ENCODE results near the gene FOXL2NB. TPM values are rescaled to one million over a fixed set of nuclear protein-coding genes. Genes with fewer than 3 reads are reported as not detected.

Gene FOXL2NB
- polyA plus RNA-seq, 2 of the 4 experiments (the other 2 are of a cell fraction): 2.3 to 3.2 TPM

- no peak for FAIRE-seq
Observed at GRCh38 chr3:138948371-138949001, 1.5 kb downstream of the FOXL2NB start.

GRCh38 chr3:138949002-138949418 is 2.0 kb downstream of the FOXL2NB start:
- H3K4me2 ChIP-seq: no peak overlapping the region
- 65% methylated on average over 5 of the region's 5 CpGs for WGBS (ENCODE audit: missing lambda C conversion rate)
- no peak for DNase-seq (ENCODE audit: low read depth in 1 of 2, low spot score in 1 of 2)
- H3K4me3 ChIP-seq: no peak overlapping the region
- TF ChIP-seq EHF (CRISPR knock-in tag; IDR thresholded peaks at IDR 0.05) (no peak), RAD21 (conservative IDR thresholded peaks at IDR 0.05 in 1 of 2, IDR thresholded peaks at IDR 0.05 in 1 of 2) (no peak), RARB (CRISPR knock-in tag; IDR thresholded peaks at IDR 0.05) (no peak), HDAC2 (IDR thresholded peaks at IDR 0.05) (no peak), HES2 (IDR thresholded peaks at IDR 0.05) (no peak), KDM5A (IDR thresholded peaks at IDR 0.05) (no peak), EHMT2 (IDR thresholded peaks at IDR 0.05; ENCODE audit: low read depth) (no peak), RNF2 (IDR thresholded peaks at IDR 0.05; ENCODE audit: borderline replicate concordance, low read depth) (no peak), TP53 (CRISPR knock-in tag; IDR thresholded peaks at IDR 0.05) (no peak), GATA3 (IDR thresholded peaks at IDR 0.05; ENCODE audit: borderline replicate concordance) (no peak), POLR2AphosphoS2 (conservative IDR thresholded peaks at IDR 0.05; ENCODE audit: low read length) (no peak)
- FAIRE-seq: no peak
- CTCF ChIA-PET: interaction anchor here (2.4 to 3.9 kb wide), 2 partner anchors 12 to 31 kb away, joined by 7 to 18 read pairs; no protein-coding TSS in a partner anchor
- H3K27ac ChIP-seq: no peak overlapping the region
- POLR2A ChIA-PET: no interaction called here
- peaks cover 3% of the 10 kb centered on the region; the same call in 1 of the 3 replicates for H3K4me1 ChIP-seq
- no peak for ATAC-seq
- no peaks in the 10 kb centered on the region for H3K9me3 ChIP-seq

More at GRCh38 chr3:138948371-138949001, 1.5 kb downstream of the FOXL2NB start:
- no peaks in the 10 kb centered on the region for H3K9me3 ChIP-seq
- H3K4me1 ChIP-seq: peaks cover 3% of the 10 kb centered on the region; the same call in 1 of the 3 replicates
- ChIA-PET CTCF (interaction anchor here (1.4 to 3.9 kb wide), 3 partner anchors 12 to 381 kb away, joined by 4 to 18 read pairs (median 7); no protein-coding TSS in a partner anchor), POLR2A (no interaction called here)
- no peak overlapping the region for H3K4me3 ChIP-seq
- ATAC-seq: no peak
- no peak for TF ChIP-seq HOXB5 (CRISPR knock-in tag; IDR thresholded peaks at IDR 0.05)
- TF ChIP-seq SMC3 (IDR thresholded peaks at IDR 0.05): no peak
- no peak for TF ChIP-seq MAFK (IDR thresholded peaks at IDR 0.05; ENCODE audit: partially characterized antibody)
- TF ChIP-seq E2F6 (IDR thresholded peaks at IDR 0.05; ENCODE audit: borderline replicate concordance, low read depth): no peak
- TF ChIP-seq FOSL2 (IDR thresholded peaks at IDR 0.05): no peak
- no peak for TF ChIP-seq FOSL2 (CRISPR knock-in tag; IDR thresholded peaks at IDR 0.05)
- TF ChIP-seq CHD4 (IDR thresholded peaks at IDR 0.05; ENCODE audit: borderline replicate concordance): no peak
- TF ChIP-seq RAD21 (conservative IDR thresholded peaks at IDR 0.05 in 1 of 2, IDR thresholded peaks at IDR 0.05 in 1 of 2): no peak
- TF ChIP-seq RCOR1 (IDR thresholded peaks at IDR 0.05; ENCODE audit: low read depth, low read length): no peak
- no peak for TF ChIP-seq POLR2AphosphoS2 (conservative IDR thresholded peaks at IDR 0.05; ENCODE audit: low read length)
- DNase-seq (ENCODE audit: low read depth in 1 of 2, low spot score in 1 of 2): no peak
- H3K4me2 ChIP-seq: no peak overlapping the region
- H3K27ac ChIP-seq: no peak overlapping the region
- 100% methylated on average over 3 of the region's 3 CpGs for WGBS (ENCODE audit: missing lambda C conversion rate)

- DNase-seq (ENCODE audit: low read depth in 1 of 2, low spot score in 1 of 2) (no peak), ATAC-seq (no peak), FAIRE-seq (no peak)
- ChIA-PET CTCF (interaction anchor here (3.9 kb wide), 1 partner anchor 13 kb away, joined by 18 read pairs; no protein-coding TSS in a partner anchor), POLR2A (no interaction called here)
- Histone ChIP-seq H3K4me3 (no peak overlapping the region), H3K4me1 (peaks cover 3% of the 10 kb centered on the region; the same call in 1 of the 3 replicates), H3K27ac (no peak overlapping the region), H3K4me2 (no peak overlapping the region), H3K9me3 (no peaks in the 10 kb centered on the region)
- WGBS (ENCODE audit: missing lambda C conversion rate): 85% methylated on average over 16 of the region's 27 CpGs
- TF ChIP-seq CBX2 (IDR thresholded peaks at IDR 0.05; ENCODE audit: borderline replicate concordance, low read depth): no peak
- TF ChIP-seq BHLHE40 (IDR thresholded peaks at IDR 0.05; ENCODE audit: low read depth, low read length): no peak
- no peak for TF ChIP-seq JUNB (IDR thresholded peaks at IDR 0.05)
- no peak for TF ChIP-seq CBX8 (IDR thresholded peaks at IDR 0.05)
- no peak for TF ChIP-seq KDM1A (IDR thresholded peaks at IDR 0.05; ENCODE audit: low read depth)
- TF ChIP-seq CTCF (IDR thresholded peaks at IDR 0.05): no peak
- TF ChIP-seq MYC (IDR thresholded peaks at IDR 0.05; ENCODE audit: borderline replicate concordance, low read length): no peak
Observed at GRCh38 chr3:138949445-138950005, 2.5 kb downstream of the FOXL2NB start.
